NT2/D1 (cell line): ENCODE results near the gene USP15.

ENCODE experiments used
- SUZ12 ChIP-seq: IDR thresholded peaks from 2 replicates; pipeline ENCODE4 v1.6.1; 2011; ENCODE audit not compliant: insufficient read length, insufficient read depth; ENCODE audit errors: extremely low read depth
- YY1 ChIP-seq: IDR thresholded peaks from 2 replicates; pipeline ENCODE4 v1.6.1; 2011; ENCODE audit not compliant: insufficient read length, insufficient read depth

GRCh38 chr12:62282057-62282774 is 22.0 kb downstream of the USP15 start:
- TF ChIP-seq YY1 = no peak
- no peak for TF ChIP-seq SUZ12
